D721Med (cell line): ENCODE data around the gene GIN1.

Experiments
- DNase-seq: peaks from one replicate; pipeline ENCODE4 v3.0.0; 2011; ENCODE audit warnings: low spot score; ENCODE audit not compliant: insufficient read length
- FAIRE-seq: peaks from 2 replicates; lab custom pipeline; 2011; peaks lifted over from hg19 to GRCh38; lab: Jason Lieb, UNC
- CTCF ChIP-seq: IDR thresholded peaks from 2 replicates; pipeline ENCODE4 v1.5.1; 2012; ENCODE audit warnings: mild to moderate bottlenecking, control low read depth; ENCODE audit not compliant: insufficient read depth; ENCODE audit errors: missing control alignments

The GIN1 gene

GRCh38 chr5:103122242-103122641, 2.3 kb upstream of the GIN1 start:
- DNase-seq: no peak
- no peak for FAIRE-seq
- no peak for TF ChIP-seq CTCF

GRCh38 chr5:103120607-103121200, 766 bp upstream of the GIN1 start:
- DNase-seq (no peak), FAIRE-seq (no peak)
- no peak for TF ChIP-seq CTCF

- peak; percentile 35 for FAIRE-seq
Measured at GRCh38 chr5:103119070-103119764, 721 bp downstream of the GIN1 start.

GRCh38 chr5:103117471-103117991, 2.4 kb downstream of the GIN1 start:
- DNase-seq: no peak
- FAIRE-seq: no peak
- no peak for TF ChIP-seq CTCF

More at GRCh38 chr5:103119070-103119764, 721 bp downstream of the GIN1 start:
- TF ChIP-seq CTCF: no peak
- no peak for DNase-seq

GRCh38 chr5:103114440-103114839, 5.5 kb downstream of the GIN1 start:
- DNase-seq (no peak), FAIRE-seq (no peak)
- no peak for TF ChIP-seq CTCF

GRCh38 chr5:103112910-103113309, 7.0 kb downstream of the GIN1 start:
- no peak for TF ChIP-seq CTCF
- DNase-seq: no peak
- no peak for FAIRE-seq

GRCh38 chr5:103111468-103111867, 8.5 kb downstream of the GIN1 start:
- no peak for DNase-seq
- TF ChIP-seq CTCF: no peak
- no peak for FAIRE-seq
